ENCODE results near the gene NTM.
A peak's percentile ranks its signal among the peaks of the same experiment; 100 is the strongest.

GRCh38 chr11:131370901-131371790 is 731 bp downstream of the NTM start:
- no peak for TF ChIP-seq POLR2AphosphoS5 (IDR thresholded peaks at IDR 0.05; ENCODE audit: borderline replicate concordance, low read depth, low read length)
- TF ChIP-seq EZH2 (IDR thresholded peaks at IDR 0.05): peak; percentile 93
